ENCODE measurements around the gene CD2BP2. TPM values are rescaled to one million over a fixed set of nuclear protein-coding genes. Genes with fewer than 3 reads are reported as not detected.
"Not testable (repeated sequence)": the region's sequence is repeated elsewhere in the genome, so short reads cannot be mapped to it uniquely, and the experiment has no call there.

The CD2BP2 gene
- 33.0 TPM for polyA plus RNA-seq (ENCODE audit: insufficient read length)

DNA sequence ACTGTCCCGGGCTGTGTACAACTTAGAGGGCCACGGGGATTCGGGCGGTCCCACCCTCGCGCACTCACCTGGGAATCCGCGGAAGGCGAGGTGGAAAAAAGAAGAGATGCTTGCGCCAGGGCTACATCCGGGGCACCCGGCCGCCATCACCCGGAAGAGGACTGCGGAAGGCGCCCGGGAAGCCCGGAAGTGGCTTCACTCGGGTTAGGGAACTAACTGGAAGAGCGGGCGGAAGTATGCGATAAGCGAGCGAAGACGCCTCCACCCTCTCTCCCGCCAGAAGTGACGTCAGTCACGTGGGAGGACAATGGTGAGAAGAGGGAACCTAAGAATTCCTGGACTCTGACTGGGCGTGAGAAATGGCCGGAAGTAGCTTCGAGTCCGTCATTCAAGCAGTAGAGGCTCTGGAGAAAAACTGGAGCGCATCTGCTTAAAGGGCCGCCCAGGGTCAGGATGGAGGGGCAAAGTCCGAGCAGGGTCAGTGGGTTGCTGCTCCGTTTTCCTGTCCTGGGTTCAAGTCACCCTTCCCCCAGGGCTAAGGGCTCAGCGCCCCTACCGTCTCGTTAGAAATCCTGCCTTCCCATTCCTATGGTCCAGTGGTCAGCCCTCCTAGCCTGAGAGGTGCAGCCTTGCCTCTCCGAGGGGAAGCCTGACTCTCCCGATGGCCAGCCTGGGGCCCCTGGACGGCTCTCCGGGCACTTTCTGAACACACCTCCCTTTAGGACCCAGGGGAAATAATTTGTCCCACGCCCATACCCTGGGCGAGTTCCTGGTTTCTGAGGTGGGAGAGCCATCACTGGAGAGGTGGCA is at the start of gene CD2BP2:
CD2BP2 (minus strand) TSS at position 165 of the 810 bp plus-strand sequence. CDS start 627 bp downstream, outside the sequence.
- peak; percentile 100 for DNase-seq (ENCODE audit: low read depth)

DNA sequence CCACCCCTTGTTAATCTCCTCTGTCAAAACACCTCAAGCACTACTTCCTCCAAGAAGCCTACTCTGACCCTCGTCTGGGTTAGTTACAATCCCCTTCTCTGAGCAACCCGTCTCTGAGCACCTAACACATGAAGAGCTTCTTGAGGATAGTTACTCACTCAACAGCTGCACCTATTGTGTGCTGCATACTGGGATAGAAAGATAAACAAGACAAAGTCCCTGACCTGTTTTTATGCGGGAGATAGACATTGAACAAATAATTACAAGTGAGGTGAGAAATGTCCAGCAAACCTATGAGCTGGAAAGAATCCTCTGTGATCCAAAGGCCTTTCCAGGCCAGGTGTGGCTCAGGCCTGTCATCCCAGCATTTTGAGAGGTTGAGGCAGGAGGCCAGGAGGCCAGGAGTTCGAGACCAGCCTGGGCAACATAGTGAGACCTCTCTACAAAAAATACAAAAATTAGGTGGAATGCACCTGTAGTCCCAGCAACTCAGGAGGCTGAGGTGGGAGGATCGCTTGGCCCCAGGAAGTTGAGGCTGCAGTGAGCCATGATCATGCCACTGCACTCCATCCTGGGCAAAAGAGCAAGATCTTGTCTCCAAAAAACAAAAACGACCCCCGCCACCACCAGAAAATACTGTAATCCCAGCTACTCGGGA is 46.8 kb upstream of the CD2BP2 start:
- DNase-seq (ENCODE audit: low read depth) = no peak

DNA sequence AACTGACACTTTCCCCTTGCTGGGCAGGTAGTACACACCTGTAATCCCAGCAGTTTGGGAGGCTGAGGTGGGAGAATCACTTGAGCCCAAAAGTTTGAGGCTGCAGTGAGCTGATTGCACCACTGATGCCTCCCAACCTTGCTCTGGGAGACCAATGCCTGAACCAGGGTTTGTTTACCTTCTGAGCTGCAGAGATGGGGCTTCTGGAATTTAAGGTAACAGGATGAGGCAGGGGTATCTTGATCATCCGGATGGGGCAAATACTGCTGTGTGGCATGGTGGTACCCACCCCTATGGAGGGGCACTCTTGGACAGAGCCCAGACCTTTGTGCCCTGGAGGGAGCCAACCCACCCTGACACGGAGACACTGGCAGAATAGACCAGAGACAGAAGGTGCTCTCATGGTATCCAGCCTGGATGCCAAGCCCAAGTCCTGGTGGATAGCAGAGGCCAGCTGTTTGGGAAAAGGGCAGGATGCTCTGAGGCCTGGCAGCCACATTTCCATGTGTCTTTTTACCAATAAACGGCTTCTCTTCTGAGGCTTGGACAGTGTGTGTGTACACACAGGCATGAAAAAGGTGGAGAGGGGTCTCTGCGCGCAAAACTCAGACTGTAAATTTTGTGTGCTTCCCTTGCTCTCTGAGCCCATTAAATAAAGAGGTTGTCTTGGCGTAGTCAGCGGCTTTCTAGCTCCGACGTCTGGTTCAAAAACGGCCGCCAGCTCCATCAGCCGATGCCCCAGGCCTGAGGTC is 44.5 kb upstream of the CD2BP2 start:
- DNase-seq (ENCODE audit: low read depth) = no peak

DNA sequence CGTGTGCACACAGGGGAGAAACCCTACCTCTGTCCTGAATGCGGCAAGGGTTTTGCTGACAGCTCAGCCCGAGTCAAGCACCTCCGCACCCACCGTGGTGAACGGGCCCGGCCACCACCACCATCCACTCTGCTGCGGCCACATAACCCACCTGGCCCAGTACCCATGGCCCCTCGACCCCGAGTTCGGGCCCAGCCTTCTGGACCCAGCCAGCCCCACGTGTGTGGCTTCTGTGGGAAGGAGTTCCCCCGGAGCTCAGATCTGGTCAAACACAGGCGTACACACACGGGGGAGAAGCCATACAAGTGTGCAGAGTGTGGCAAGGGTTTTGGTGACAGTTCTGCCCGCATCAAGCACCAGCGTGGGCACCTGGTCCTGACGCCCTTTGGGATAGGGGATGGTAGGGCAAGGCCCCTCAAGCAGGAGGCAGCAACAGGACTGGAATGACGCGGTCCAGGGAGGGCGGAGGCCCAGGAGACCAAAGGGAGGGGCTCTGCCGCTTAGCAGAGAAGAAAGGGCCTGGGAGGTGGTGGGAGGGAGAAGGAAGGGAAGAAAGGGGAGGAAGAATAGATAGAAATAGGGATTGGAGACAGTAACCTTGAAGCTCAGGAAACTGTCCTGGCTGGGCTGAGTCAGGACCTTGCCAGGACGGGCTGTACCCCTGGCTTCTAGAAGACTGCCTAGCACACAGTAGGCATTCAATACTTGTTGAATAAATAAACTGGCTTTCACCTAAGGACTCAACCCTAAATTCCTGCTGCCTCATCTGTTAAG is 43.7 kb upstream of the CD2BP2 start:
- no peak for DNase-seq (ENCODE audit: low read depth)

DNA sequence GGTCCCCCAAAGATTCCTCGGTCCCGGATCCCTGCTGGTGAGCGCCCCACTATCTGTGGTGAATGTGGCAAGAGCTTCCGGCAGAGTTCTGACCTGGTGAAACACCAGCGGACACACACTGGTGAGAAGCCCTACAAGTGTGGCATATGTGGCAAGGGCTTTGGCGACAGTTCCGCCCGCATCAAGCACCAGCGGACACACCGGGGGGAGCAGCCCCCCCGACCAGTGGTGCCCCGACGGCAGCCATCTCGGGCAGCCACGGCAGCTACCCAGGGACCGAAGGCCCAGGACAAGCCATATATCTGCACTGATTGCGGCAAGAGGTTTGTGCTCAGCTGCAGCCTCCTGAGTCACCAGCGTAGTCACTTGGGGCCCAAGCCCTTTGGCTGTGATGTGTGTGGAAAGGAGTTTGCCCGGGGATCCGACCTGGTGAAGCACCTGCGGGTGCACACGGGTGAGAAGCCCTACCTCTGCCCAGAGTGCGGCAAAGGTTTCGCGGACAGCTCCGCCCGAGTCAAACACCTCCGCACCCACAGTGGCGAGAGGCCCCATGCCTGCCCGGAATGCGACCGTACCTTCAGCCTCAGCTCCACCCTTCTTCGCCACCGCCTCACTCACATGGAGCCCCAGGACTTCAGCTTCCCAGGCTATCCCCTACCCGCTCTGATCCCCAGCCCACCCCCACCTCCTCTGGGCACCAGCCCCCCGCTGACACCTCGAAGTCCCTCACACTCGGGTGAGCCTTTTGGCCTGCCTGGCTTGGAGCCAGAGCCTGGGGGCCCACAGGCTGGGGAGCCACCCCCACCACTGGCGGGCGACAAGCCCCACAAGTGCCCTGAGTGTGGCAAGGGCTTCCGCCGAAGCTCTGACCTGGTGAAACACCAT is 42.9 kb upstream of the CD2BP2 start:
- DNase-seq (ENCODE audit: low read depth) = no peak

DNA sequence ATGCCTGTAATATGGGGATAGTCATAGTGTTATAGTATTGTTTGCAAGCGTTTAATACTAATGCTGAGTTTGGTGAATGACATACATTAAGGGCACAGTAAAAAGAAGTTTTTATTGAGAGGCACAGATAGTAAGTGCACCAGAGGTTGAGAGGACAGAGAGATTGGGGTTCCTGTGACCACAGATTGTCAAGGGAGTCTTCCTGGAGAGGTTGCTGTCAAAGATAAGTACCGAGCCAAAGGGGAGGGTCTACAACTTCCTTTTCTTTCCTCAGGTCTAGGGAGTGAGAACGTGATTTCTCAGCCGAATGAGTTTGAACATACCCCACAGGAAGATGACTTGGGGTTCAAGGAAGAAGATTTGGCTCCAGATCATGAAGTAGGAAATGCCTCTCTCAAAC is 41.9 kb upstream of the CD2BP2 start:
- DNase-seq (ENCODE audit: low read depth) = no peak

DNA sequence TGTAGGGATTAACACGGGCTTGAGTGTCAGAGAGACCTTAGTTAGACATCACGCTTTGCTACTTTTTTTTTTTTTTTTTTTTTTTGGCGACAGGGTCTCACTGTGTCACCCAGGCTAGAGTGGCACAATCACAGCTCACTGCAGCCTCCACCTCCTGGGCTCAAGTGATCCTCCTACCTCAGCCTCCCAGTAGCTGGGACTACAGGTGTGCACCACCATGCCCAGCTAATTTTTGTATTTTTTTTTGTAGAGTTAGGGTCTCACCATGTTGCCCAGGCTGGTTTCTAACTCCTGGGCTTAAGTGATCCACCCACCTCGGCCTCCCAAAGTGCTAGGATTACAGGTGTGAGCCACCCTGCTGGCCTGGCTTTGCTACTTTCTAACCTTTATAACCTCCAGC is 41.5 kb upstream of the CD2BP2 start:
- DNase-seq (ENCODE audit: low read depth) = not testable (repeated sequence)

DNA sequence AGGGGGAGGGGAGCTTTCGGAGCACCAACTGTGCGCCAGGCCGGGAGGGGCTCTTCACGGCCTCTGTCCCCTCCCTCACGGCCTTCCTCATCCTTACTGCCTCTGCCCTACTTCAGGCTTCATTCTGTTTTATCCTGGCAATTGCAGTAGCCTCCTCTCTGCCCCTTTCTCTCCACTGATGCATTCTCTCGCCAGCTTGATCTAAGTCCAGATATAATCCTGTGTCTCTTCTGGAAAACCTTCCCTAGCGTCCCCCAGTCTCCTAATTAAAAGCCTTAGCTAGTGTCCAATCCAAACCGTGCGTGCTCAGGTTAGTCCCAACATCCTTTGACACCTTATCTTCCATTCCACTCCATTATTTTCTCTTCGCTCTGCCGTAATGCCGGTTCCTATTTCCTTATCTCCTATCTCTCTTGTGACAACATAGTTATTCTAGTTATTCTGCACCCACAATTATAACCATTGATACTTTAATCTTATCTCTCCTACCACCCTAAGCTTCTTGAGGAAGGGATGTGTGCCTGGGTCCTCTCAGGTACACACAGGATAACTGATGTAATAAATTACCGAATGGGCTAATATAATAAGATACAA is 41.0 kb upstream of the CD2BP2 start:
- no peak for DNase-seq (ENCODE audit: low read depth)

DNA sequence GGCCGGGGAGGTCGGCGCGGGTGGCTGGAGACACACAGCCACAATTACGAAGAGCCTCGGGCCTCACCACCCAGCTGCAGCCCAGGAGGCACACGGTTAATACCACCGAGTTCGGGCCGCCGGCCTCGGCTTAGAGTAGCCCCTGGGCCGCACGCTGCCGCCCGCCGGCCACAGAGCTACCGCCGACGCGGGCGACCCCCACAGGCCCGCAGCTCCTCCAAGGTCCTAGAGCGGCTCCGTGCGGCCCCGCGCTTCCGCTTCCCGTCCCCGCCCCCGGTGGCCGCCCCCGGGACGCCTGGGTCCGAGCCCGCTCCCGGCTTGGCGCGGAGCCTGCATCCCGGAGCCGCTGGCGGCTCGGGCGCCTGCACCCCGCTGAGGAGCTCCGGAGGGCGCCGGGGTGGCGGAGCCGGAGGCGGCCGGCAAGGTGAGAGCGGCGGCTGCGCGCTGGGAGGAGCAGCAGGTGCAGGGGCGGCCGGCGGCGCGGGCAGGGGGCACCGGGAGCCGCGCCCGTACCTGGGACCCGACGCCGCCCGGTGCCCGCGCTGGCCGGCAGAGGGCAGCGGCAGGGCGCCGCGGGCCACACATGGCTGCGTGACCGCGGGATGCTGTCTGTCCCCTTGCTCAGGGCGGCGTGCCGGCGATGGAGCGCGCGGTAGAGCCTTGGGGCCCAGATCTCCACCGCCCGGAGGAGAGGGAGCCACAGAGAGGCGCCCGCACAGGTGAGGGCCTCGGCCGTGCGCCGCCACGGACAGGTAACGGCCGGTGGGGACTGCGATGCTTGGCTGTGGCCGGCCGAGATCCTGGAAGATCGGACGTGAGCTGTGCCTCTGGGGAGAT is 40.3 kb upstream of the CD2BP2 start, which contains the start of gene ZNF48:
ZNF48 (plus strand) TSS at position 266 of the 837 bp plus-strand sequence; CDS start at position 641, 375 bp downstream.
- peak; percentile 84 for DNase-seq (ENCODE audit: low read depth)

DNA sequence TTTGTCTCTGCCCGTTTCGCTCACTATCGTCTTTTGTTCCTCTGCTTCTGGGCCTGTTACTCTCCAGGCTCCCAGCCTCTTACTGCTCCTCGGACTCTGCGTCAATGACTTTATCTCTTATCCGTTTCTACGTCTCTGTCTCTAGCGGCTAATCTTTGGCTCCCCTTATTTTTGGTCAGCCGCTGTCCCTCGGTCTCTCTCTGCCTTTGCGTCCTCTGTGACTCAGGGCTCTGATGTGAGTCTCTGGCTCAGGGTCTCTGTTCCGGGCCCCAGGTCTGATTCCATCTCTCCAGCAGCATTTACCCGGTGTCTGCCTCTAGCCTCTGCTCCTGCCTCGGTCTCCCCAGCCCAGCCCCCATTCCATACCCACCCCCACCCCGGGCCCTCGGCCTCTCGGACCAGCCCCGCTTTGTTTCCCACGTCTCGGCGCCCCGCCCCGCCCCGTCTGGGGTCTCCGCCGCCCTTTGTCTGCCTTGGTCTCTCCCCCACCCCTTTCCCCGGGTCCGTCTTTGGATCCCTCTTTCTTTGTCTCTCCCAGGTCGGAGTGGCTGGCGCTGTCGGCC is 39.6 kb upstream of the CD2BP2 start:
- DNase-seq (ENCODE audit: low read depth) = no peak

DNA sequence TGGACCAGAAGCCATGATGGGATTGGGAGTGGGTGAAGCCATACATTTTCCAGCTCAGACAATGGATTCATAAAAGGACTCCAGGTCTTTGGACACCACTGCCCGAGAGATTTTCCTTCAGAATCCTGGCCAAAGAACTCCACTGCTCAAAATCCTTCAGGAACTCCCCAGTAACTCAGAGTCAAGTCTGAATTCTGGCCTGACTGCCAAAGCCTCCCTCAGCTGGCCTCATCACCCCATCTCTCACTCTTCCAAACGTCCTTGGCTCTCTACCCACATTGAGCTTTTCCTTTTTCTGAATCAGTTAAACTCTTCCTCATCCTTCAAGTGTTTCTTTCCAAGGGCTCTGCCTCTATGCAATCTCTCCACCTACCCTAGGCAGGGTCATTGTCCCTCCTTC is 28.4 kb upstream of the CD2BP2 start:
- DNase-seq (ENCODE audit: low read depth) = peak; percentile 66

DNA sequence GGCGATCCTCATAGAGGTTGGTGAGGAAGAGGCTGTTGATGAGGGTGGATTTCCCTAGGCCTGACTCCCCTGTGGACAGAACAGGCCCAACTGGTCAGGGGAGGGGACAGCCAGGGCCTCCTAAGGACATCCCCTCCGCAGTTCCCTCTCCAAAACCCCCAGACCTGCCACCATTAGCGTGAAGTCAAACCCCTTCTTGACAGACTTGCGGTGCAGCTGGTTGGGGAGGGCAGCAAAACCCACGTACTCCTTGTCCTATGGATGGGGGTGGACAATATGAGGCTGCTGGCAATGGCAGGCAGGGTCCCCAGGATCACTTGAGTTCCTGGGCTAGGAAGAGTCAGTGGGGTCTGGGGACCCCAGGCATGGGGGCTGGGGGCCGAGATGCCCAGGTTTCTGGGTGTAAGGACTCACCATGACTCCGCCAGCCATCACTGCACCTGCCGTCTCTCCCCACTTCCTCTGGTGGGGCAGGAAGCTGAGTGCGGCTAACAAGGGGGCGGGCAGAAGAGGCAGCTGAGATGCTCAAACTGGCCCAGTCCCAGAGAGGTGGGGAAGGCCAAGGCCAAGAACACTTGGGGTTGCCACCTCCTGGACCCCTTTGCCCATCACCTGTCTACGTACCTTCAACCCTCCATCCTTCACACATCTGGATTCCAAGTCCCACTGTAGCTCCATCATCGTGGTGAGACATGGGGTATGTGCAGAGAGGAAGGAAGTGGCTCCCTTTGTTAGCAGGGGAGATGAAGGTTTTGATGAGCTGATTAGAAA is 27.2 kb upstream of the CD2BP2 start, which contains the start of gene SEPTIN1:
SEPTIN1 (minus strand) TSS at position 451 of the 771 bp plus-strand sequence; CDS start at position 432, 19 bp downstream.
- no peak for DNase-seq (ENCODE audit: low read depth)

DNA sequence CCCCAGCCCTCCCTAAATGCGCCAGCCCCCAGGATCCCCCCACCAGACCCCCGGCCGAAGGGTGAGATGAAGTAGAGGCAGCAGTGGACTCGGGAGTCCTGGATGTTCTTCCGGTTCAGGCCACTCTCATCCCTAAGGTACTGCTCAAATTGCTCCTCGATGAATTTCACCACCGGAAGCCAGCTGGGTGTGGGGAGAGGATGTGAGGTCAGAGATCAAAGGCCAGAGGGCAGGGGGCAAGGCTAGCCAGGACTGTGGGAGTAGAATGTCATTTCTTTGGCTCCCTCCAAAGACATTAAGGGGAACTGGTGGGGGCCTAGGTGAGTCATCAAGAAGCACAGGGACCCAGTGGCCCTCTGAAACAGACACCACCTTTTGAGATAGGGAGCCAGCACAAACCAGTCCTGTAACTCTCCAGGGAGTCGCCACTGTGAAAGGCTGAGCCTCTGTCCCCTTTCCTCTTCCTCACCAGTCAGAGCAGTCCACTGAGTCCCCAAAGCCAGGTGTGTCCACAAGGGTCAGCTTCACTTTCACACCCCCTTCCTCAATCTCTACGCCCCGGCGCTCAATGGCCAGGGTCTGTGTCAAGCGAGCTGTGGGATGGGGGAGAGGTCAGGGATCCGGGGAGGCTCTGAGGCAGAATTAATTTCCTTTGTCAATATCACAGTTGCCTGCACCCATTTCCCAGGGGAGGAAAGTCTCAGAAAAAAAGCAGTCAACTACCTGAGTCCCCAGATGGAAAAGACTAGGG is 26.4 kb upstream of the CD2BP2 start:
- no peak for DNase-seq (ENCODE audit: low read depth)

DNA sequence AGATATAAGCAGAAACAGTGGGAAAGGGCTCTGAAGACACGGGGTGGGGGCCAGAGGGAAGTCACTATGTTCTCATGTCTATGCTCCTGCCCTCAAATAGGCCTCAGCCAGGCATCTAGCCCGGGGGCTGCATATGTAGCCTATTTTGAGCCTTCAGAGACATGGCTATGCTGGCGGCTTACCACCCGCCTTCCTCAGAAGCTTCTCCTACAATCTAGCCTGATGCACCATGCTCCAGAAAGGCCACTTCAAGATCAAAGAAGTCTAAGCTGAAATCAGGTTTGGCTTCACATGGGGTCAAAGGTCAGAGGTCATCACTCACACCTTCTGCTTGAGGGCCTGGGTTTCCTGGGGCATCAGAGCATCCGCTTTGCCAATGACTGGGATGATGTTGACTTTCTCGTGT is 25.7 kb upstream of the CD2BP2 start:
- DNase-seq (ENCODE audit: low read depth) = no peak

DNA sequence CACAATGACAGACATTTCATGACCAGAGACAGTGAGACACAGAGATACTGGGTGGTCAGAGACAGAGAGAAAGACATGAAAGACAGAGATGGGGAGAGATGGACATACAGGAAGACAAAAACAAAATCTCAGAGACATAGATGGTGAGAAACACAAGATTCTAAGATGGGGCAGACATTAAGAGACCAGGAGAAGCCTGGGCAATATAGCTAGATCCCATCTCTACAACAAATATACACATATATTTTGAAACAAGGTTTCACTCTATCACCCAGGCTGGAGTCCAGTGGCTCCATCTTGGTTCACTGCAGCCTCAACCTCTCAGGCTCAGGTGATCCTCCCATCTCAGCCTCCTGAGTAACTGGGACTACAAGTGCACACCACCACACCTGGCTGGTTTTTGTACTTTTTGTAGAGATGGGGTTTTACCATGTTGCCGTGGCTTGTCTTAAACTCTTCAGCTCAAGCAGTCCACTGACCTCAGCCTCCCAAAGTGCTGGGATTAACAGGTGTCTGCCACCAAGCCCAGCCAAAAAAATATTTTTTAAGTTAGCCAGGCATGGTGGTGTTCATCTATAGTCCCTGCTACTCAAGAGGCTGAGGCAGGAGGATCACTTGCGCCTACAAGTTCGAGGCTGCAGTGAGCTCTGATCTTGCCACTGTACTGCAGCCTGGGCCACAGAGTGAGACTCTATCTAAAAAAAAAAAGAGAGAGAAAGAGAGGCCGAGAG is 25.1 kb upstream of the CD2BP2 start:
- DNase-seq (ENCODE audit: low read depth) = no peak

DNA sequence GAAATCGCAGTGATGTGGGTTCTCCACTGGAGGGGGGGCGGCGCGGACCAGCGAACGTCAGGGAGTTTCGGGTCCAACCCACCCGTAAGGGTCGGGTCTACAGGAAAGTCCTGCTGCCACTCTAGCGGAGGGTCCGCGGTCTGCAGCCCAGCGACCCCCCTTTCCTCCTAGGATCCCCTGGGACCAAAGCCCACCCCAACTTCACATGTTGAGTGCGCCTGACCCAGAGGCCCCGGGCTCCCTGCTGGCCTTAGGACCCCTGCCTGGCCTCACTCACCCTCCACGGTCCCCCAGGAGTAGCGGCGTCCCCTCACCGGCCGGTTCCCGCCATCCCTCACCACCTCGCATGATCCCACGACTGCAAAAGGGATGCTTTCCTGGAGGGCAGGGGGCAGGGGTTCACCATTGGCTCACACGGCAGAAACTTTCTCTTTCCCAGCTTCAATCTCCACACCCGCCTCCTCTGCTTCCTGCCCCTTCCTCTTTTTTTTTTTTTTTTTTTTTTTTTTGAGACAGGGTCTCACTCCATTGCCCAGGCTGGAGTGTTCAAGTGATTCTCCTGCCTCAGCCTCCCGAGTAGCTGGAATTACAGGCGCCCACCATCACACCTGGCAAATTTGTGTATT is 24.2 kb upstream of the CD2BP2 start:
- DNase-seq (ENCODE audit: low read depth) = no peak

Data from forelimb muscle (tissue), 1 donor.